SK-N-SH (cell line): Measurements from ENCODE around the gene NDUFA6.

Experiments
- CHD2 ChIP-seq: fragments of 150-350 bp; IDR thresholded peaks from 2 replicates; pipeline ENCODE4 v1.6.1; 2018; ENCODE audit warnings: low read length; ENCODE audit not compliant: partially characterized antibody
- CTCF ChIP-seq: fragments of 200-600 bp; sonication (generic); IDR thresholded peaks from 2 replicates; pipeline ENCODE4 v1.6.1; 2017; ENCODE audit warnings: antibody characterized with exemption, mild to moderate bottlenecking, moderate library complexity
- EP300 ChIP-seq, 2 experiments: IDR thresholded peaks; 2 replicates each; pipeline versions ENCODE4 v1.4.0 to v1.6.1; 2012; ENCODE audit warnings: borderline replicate concordance in 1 of 2, low read depth in 1 of 2, low read length in 1 of 2
- EZH2phosphoT487 ChIP-seq: fragments of 200-600 bp; sonication (generic); IDR thresholded peaks from 2 replicates; pipeline ENCODE4 v1.6.1; 2017; ENCODE audit warnings: low read depth, mixed run types, mild to moderate bottlenecking, antibody characterized with exemption, moderate library complexity, borderline replicate concordance
- FOXJ3 ChIP-seq: sonication (generic); formaldehyde crosslinking; IDR thresholded peaks from 2 replicates; pipeline ENCODE4 v1.5.1; 2020; ENCODE audit warnings: mild to moderate bottlenecking, missing genetic modification reagents
- FOXM1 ChIP-seq: IDR thresholded peaks from 2 replicates; pipeline ENCODE4 v1.4.0; 2012; ENCODE audit warnings: low read depth, mild to moderate bottlenecking
- GATA2 ChIP-seq: sonication (generic); formaldehyde crosslinking; IDR thresholded peaks from 2 replicates; pipeline ENCODE4 v1.5.0; 2020; ENCODE audit warnings: mild to moderate bottlenecking, missing genetic modification reagents
- JUND ChIP-seq: IDR thresholded peaks from 2 replicates; pipeline ENCODE4 v1.4.0; 2012
- MAX ChIP-seq: IDR thresholded peaks from 2 replicates; pipeline ENCODE4 v1.4.0; 2012; ENCODE audit warnings: low read depth
- MXI1 ChIP-seq: IDR thresholded peaks from 2 replicates; pipeline ENCODE4 v1.6.1; 2012; ENCODE audit warnings: mild to moderate bottlenecking, low read depth, low read length, improper control_type of control experiment
- POLR2AphosphoS5 ChIP-seq: IDR thresholded peaks from 2 replicates; pipeline ENCODE4 v1.6.1; 2012; ENCODE audit warnings: low read depth, low read length
- TAF1 ChIP-seq: IDR thresholded peaks from 2 replicates; pipeline ENCODE4 v1.6.1; 2012; ENCODE audit warnings: low read depth, mild to moderate bottlenecking, low read length, moderate library complexity, borderline replicate concordance
- USF2 ChIP-seq: fragments of 150-350 bp; IDR thresholded peaks from 2 replicates; pipeline ENCODE4 v1.6.1; 2017; ENCODE audit warnings: antibody characterized with exemption, low read length, low read depth, borderline replicate concordance

GRCh38 chr22:42066937-42067336, 23.6 kb downstream of the NDUFA6 start:
- TF ChIP-seq CTCF (no peak), FOXJ3 (no peak), GATA2 (no peak), TAF1 (no peak), MXI1 (no peak), POLR2AphosphoS5 (no peak), EZH2phosphoT487 (no peak), EP300 (IDR thresholded peaks at IDR 0.05; ENCODE audit: borderline replicate concordance in 1 of 2, low read depth in 1 of 2, low read length in 1 of 2) (no peak), USF2 (no peak), CHD2 (no peak), FOXM1 (no peak), JUND (no peak), MAX (no peak)
